Brain microvascular endothelial cell (primary cell): ENCODE measurements around the gene AMBRA1.

Source experiments
- DNase-seq: peaks from one replicate; pipeline ENCODE4 v3.0.0-alpha.2; 2020
- H3K27ac ChIP-seq: fragments of 250-450 bp; sonication (Bioruptor Pico); 2 replicates; pipeline ENCODE4 v1.5.1; 2020; ENCODE audit warnings: mild to moderate bottlenecking, moderate library complexity
- H3K27me3 ChIP-seq: fragments of 250-450 bp; sonication (Bioruptor Pico); replicated peaks from 2 replicates; pipeline ENCODE4 v1.5.1; 2020; ENCODE audit warnings: mild to moderate bottlenecking
- H3K36me3 ChIP-seq: fragments of 250-450 bp; sonication (Bioruptor Pico); replicated peaks from 2 replicates; pipeline ENCODE4 v1.5.1; 2020; ENCODE audit warnings: mild to moderate bottlenecking
- H3K4me3 ChIP-seq: 2 replicates; pipeline ENCODE4 v1.5.1; 2011; ENCODE audit warnings: low read depth, mild to moderate bottlenecking, control low read depth, low read length, moderate library complexity
- CTCF ChIP-seq: IDR thresholded peaks from 2 replicates; pipeline ENCODE4 v1.5.1; 2011; ENCODE audit warnings: low read depth, mild to moderate bottlenecking, moderate library complexity, low read length, control low read depth, inconsistent platforms; ENCODE audit errors: missing control alignments
- in situ Hi-C: cut with HindIII; loops from 2 replicates; pipeline ENCODE4 v1.10.0; 2017; ENCODE audit warnings: low sequenced_read_pairs, low pct_ligation_motif_present

AMBRA1 gene

GRCh38 chr11:46422588-46422987 is 171.2 kb downstream of the AMBRA1 start:
- no peak for DNase-seq

GRCh38 chr11:46421257-46421880 is 172.5 kb downstream of the AMBRA1 start:
- no peak for DNase-seq
- no peak overlapping the region for H3K4me3 ChIP-seq
- H3K27ac ChIP-seq, result no peak overlapping the region
- in situ Hi-C loops, result no loop called here
- no peaks in the 10 kb centered on the region for H3K36me3 ChIP-seq
- TF ChIP-seq CTCF, result no peak
- H3K27me3 ChIP-seq, result no peaks in the 10 kb centered on the region

More at GRCh38 chr11:46422588-46422987, 171.2 kb downstream of the AMBRA1 start:
- no peaks in the 10 kb centered on the region for H3K27me3 ChIP-seq
- no peak overlapping the region for H3K27ac ChIP-seq
- no peak overlapping the region for H3K4me3 ChIP-seq
- no peaks in the 10 kb centered on the region for H3K36me3 ChIP-seq
- TF ChIP-seq CTCF, result no peak
- in situ Hi-C loops, result no loop called here

DNA sequence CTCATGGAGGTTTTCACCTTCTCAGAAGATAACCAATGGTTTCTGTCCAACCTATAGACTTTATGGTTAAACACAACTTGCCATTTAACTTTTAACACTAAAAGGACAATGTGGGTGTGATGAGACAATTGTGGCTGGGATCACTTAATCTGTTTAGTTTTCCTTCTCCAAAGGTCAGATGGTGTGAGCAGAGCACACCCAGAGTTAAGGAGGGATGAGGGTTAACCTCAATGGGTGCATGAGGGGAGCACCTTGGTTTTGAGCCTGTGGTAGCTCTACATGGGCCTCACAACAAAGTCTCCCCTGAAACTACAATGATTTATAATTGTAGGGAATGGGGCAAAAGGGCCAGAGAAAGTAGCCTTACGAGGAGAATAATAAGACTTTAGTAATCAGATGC is 173.3 kb downstream of the AMBRA1 start:
- Histone ChIP-seq H3K27me3 (no peaks in the 10 kb centered on the region), H3K4me3 (no peak overlapping the region), H3K36me3 (no peaks in the 10 kb centered on the region), H3K27ac (no peak overlapping the region)
- no peak for DNase-seq
- in situ Hi-C loops, result no loop called here
- no peak for TF ChIP-seq CTCF

- Histone ChIP-seq H3K27ac (no peak overlapping the region), H3K4me3 (no peak overlapping the region), H3K36me3 (peaks cover 3% of the 10 kb centered on the region), H3K27me3 (no peaks in the 10 kb centered on the region)
- DNase-seq, result no peak
- TF ChIP-seq CTCF, result no peak
- in situ Hi-C loops, result no loop called here
These were observed 175.1 kb downstream of the AMBRA1 start for GRCh38 chr11:46418751-46419150.

- Histone ChIP-seq H3K27ac (no peak overlapping the region), H3K4me3 (no peak overlapping the region), H3K36me3 (peaks cover 3% of the 10 kb centered on the region), H3K27me3 (no peaks in the 10 kb centered on the region)
- no peak for DNase-seq
- no peak for TF ChIP-seq CTCF
- in situ Hi-C loops, result no loop called here
These were observed 176.1 kb downstream of the AMBRA1 start for GRCh38 chr11:46417711-46418110.

DNA sequence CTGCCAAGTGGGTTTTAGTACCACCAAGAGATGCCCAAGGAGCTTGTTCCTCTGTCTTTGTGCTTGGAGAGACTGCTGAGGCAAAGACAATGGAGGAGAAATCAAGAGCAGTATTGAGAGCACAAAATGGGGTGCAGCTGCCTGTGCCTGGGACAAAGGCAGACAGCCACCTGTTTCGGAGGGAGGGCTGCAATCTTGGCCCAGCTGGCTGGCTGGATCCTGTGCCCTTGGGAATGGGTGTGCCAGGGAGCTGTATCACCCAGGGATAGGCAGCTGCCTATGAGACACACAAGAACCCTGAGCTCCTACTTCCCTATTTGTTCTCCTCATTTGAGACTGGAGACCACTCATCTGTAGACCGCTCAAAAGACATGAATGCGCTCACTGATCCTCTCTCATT is 178.9 kb downstream of the AMBRA1 start:
- H3K36me3 ChIP-seq, result peaks cover 7% of the 10 kb centered on the region
- no peaks in the 10 kb centered on the region for H3K27me3 ChIP-seq
- no peak for TF ChIP-seq CTCF
- in situ Hi-C loops, result no loop called here
- H3K27ac ChIP-seq, result no peak overlapping the region
- no peak overlapping the region for H3K4me3 ChIP-seq
- no peak for DNase-seq
